Common myeloid progenitor, CD34-positive (primary cell): ENCODE data around the gene SLC8A1.

Experiments used
- CTCF ChIA-PET: fragments of 350-600 bp; sonication (Branson Sonifier 250); formaldehyde crosslinking; loops from one replicate; lab custom pipeline; 2021; ENCODE audit warnings: antibody characterized with exemption; lab: Charles Lee
- POLR2A ChIA-PET: fragments of 350-600 bp; sonication (Branson Sonifier 250); formaldehyde crosslinking; loops from one replicate; lab custom pipeline; 2021; ENCODE audit warnings: antibody characterized with exemption; lab: Charles Lee
- DNase-seq, 3 donors: peaks; one replicate each; pipeline versions ENCODE4 v3.0.0 to v3.0.0-alpha.2; 2013
- H3K27ac ChIP-seq, 2 experiments: 1 replicate in 1 of 2; 2 replicates in 1 of 2; pipeline ENCODE4 v1.7.0; 2013; ENCODE audit warnings: inconsistent platforms in 2 of 2, low read length in 2 of 2, mild to moderate bottlenecking in 2 of 2, low read depth in 1 of 2, moderate library complexity in 1 of 2; ENCODE audit not compliant: severe bottlenecking in 2 of 2, insufficient read depth in 1 of 2, poor library complexity in 1 of 2
- H3K27me3 ChIP-seq, 5 experiments: replicated peaks in 2 of 5; 1 replicate in 3 of 5; 2 replicates in 2 of 5; pipeline versions ENCODE4 v1.6.1 to v1.7.0; 2013; ENCODE audit warnings: low read length in 4 of 5, mild to moderate bottlenecking in 2 of 5, moderate library complexity in 2 of 5, inconsistent platforms in 1 of 5; ENCODE audit not compliant: insufficient read depth in 5 of 5, control insufficient read depth in 4 of 5
- H3K36me3 ChIP-seq, 4 experiments: 1 replicate in 2 of 4; 2 replicates in 2 of 4; pipeline versions ENCODE4 v1.6.1 to v1.7.0; 2013; ENCODE audit warnings: low read length in 3 of 4, control low read depth in 1 of 4, mild to moderate bottlenecking in 1 of 4; ENCODE audit not compliant: control insufficient read depth in 4 of 4, insufficient read depth in 4 of 4
- H3K4me1 ChIP-seq, 4 experiments: 1 replicate in 3 of 4; 2 replicates in 1 of 4; pipeline versions ENCODE4 v1.6.1 to v1.7.1; 2013; ENCODE audit warnings: low read length in 3 of 4, mild to moderate bottlenecking in 3 of 4, control low read depth in 1 of 4, inconsistent platforms in 1 of 4, moderate library complexity in 1 of 4; ENCODE audit not compliant: control insufficient read depth in 4 of 4, insufficient read depth in 4 of 4; ENCODE audit errors: control extremely low read depth in 1 of 4
- H3K4me3 ChIP-seq, 7 experiments: 1 replicate in 4 of 7; 2 replicates in 3 of 7; pipeline versions ENCODE4 v1.5.1 to v1.7.0; 2013; ENCODE audit warnings: mild to moderate bottlenecking in 7 of 7, low read length in 6 of 7, moderate library complexity in 6 of 7, inconsistent platforms in 2 of 7, low read depth in 2 of 7, control low read depth in 1 of 7; ENCODE audit not compliant: insufficient read depth in 4 of 7, control insufficient read depth in 1 of 7; ENCODE audit errors: extremely low read depth in 1 of 7
- H3K9me3 ChIP-seq, 5 experiments: 1 replicate in 4 of 5; 2 replicates in 1 of 5; pipeline versions ENCODE4 v1.6.1 to v1.7.1; 2013; ENCODE audit warnings: low read length in 4 of 5, mild to moderate bottlenecking in 2 of 5, inconsistent platforms in 1 of 5, low read depth in 1 of 5, moderate library complexity in 1 of 5; ENCODE audit not compliant: control insufficient read depth in 4 of 5, insufficient read depth in 2 of 5; ENCODE audit errors: control extremely low read depth in 1 of 5
- WGBS: methylation state at CpG from one replicate; pipeline ENCODE4 v1.1.5; 2013; ENCODE audit not compliant: insufficient coverage; 5-methylcytosine and 5-hydroxymethylcytosine counted together

SLC8A1 gene

DNA sequence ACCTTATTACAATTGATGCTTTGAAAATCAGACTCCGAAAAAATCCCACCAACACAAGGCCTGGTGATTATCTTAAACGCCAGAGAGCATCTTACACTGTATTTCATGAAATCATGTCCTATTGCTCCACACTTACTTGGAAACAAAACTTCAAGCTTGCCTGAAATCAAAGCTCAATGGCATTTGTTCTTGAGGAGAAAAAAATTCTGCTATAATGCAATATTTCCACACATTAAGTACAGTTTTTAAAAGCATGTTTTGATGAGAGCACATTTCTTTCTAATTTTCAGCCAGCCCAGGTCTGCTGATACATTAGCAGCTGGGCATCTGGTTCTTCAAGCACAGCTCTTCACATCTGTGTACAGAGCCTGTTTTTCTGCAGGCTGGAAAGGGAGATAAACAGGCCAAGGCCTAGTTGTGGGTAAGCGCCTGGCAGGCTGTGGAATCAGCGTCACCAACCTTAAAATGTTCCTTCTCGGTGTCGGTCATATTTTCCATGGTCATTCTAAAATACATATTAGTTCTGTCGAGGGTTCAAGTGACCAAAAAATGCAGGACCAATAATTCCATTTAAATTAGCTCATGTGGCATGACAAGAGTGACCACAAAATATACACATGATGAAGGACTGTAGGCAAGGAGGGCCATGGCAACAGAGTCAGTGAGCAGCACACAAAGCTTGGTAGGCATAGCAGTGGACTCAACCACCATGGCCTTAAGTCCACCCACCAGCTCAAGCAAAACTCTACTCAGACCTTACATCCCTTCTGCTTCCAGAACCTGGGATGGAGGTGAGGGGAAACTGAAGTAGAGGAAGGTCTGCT is 20.9 kb downstream of the SLC8A1 start:
- no peak overlapping the region for H3K27ac ChIP-seq
- peaks cover 0 to 2% (median 0%) of the 10 kb centered on the region in 4 experiments for H3K4me1 ChIP-seq
- POLR2A ChIA-PET: no interaction called here
- no peak overlapping the region for H3K4me3 ChIP-seq
- no peaks in the 10 kb centered on the region for H3K9me3 ChIP-seq
- H3K36me3 ChIP-seq: no peaks in the 10 kb centered on the region
- peak in 2 of 3 donors; percentile 7 to 39 for DNase-seq
- CTCF ChIA-PET: no interaction called here
- no peaks in the 10 kb centered on the region for H3K27me3 ChIP-seq
- WGBS: 96% methylated on average over 4 of the region's 7 CpGs

DNA sequence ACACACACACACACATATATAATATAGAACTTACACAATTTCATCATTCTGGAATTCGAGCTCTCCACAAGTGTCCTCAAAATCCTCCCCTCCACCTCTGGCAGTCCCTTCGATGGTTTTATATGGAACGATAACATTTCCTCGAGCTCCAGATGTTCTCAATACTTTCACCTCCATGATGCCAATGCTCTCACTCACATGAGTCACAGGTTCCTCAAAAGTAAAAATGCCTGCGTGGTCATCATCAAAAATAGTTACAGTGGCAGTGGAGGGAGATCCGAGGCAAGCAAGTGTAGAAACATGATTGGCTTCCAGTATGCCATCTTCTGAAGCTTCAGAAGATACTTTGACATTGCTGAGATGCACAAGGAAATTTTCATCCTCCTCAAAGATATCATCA is 23.5 kb downstream of the SLC8A1 start:
- no peaks in the 10 kb centered on the region for H3K9me3 ChIP-seq
- 97% methylated on average over 5 of the region's 6 CpGs for WGBS
- no peak overlapping the region for H3K27ac ChIP-seq
- CTCF ChIA-PET: no interaction called here
- H3K4me1 ChIP-seq: peaks cover 0 to 2% (median 0%) of the 10 kb centered on the region in 4 experiments
- H3K4me3 ChIP-seq: no peak overlapping the region
- POLR2A ChIA-PET: no interaction called here
- H3K27me3 ChIP-seq: no peaks in the 10 kb centered on the region
- DNase-seq: no peak
- no peaks in the 10 kb centered on the region for H3K36me3 ChIP-seq

- ChIA-PET CTCF (interaction anchor here (1.4 kb wide), 1 partner anchor 12 kb away, joined by 3 read pairs; no protein-coding TSS in a partner anchor), POLR2A (interaction anchor here (0.7 kb wide), 1 partner anchor 1432 kb away, joined by 3 read pairs; no protein-coding TSS in a partner anchor)
- peak in 2 of 3 donors; percentile 13 to 41 for DNase-seq
- H3K27me3 ChIP-seq: no peaks in the 10 kb centered on the region
- 100% methylated on average over 4 of the region's 5 CpGs for WGBS
- H3K36me3 ChIP-seq: no peaks in the 10 kb centered on the region
- H3K4me1 ChIP-seq: no peaks in the 10 kb centered on the region
- no peaks in the 10 kb centered on the region for H3K9me3 ChIP-seq
- no peak overlapping the region for H3K27ac ChIP-seq
- no peak overlapping the region for H3K4me3 ChIP-seq
Measured at GRCh38 chr2:40421631-40422297, 30.1 kb downstream of the SLC8A1 start.

- CTCF ChIA-PET: interaction anchor here (1.4 kb wide), 1 partner anchor 11 kb away, joined by 3 read pairs; no protein-coding TSS in a partner anchor
- H3K36me3 ChIP-seq: no peaks in the 10 kb centered on the region
- no peaks in the 10 kb centered on the region for H3K9me3 ChIP-seq
- H3K27me3 ChIP-seq: no peaks in the 10 kb centered on the region
- H3K27ac ChIP-seq: no peak overlapping the region
- WGBS: 100% methylated on average over 2 of the region's 3 CpGs
- no peaks in the 10 kb centered on the region for H3K4me1 ChIP-seq
- H3K4me3 ChIP-seq: no peak overlapping the region
- no peak for DNase-seq
- POLR2A ChIA-PET: no interaction called here
Measured at GRCh38 chr2:40420478-40420877, 31.4 kb downstream of the SLC8A1 start.

- no peak overlapping the region for H3K4me3 ChIP-seq
- CTCF ChIA-PET: no interaction called here
- H3K36me3 ChIP-seq: no peaks in the 10 kb centered on the region
- no peaks in the 10 kb centered on the region for H3K9me3 ChIP-seq
- H3K4me1 ChIP-seq: no peaks in the 10 kb centered on the region
- no peaks in the 10 kb centered on the region for H3K27me3 ChIP-seq
- no peak for DNase-seq
- no peak overlapping the region for H3K27ac ChIP-seq
- POLR2A ChIA-PET: no interaction called here
- WGBS: 100% methylated on average over 1 of the region's 2 CpGs
Measured at GRCh38 chr2:40419364-40419762, 32.5 kb downstream of the SLC8A1 start.

DNA sequence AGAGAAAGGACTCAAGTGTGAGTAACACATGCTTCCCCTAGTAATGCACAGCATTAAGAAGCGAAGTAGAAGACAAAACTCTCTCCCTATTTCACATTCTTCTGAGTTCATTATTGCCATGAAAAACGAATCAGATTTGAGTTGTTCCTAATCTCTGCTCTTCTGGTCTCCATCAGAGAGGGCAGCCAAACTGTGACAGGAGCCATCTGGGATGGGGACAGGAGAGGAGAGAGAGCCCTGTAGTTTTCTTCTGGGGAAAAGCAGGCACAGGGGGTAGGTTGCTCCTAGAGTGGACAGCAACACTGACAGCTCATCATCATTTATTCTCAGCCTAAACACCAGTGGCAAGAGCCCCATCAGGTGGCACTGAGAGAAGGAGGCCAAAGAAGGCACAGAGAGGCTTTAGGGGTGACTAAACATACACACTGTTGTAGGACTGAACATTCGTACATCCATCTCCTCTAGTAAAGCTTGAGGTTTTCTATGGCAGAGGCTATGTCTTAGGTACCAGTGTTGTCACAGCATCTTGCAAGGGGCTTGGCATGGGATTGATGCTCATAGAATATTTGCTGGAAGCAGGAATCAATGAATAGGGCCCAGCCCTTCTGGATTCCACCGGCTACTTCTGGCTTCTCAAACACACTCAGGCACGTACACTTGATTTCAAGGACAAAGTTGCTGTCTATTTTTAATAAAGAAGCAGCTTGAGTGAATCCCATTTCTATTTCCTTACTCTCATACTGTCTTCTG is 33.1 kb downstream of the SLC8A1 start:
- no peak overlapping the region for H3K27ac ChIP-seq
- no peaks in the 10 kb centered on the region for H3K4me1 ChIP-seq
- no peaks in the 10 kb centered on the region for H3K27me3 ChIP-seq
- no peaks in the 10 kb centered on the region for H3K36me3 ChIP-seq
- no peak overlapping the region for H3K4me3 ChIP-seq
- WGBS: 97% methylated on average over 5 of the region's 5 CpGs
- ChIA-PET POLR2A (no interaction called here), CTCF (no interaction called here)
- DNase-seq: no peak
- no peaks in the 10 kb centered on the region for H3K9me3 ChIP-seq
